GM19099 (cell line): ENCODE measurements around the gene SNX30.

ENCODE experiments used
- POLR2A ChIP-seq: IDR thresholded peaks from 3 replicates; pipeline ENCODE4 v1.6.1; 2011; ENCODE audit warnings: low read depth; ENCODE audit not compliant: insufficient read length; ENCODE audit errors: extremely low read depth

The SNX30 gene

DNA sequence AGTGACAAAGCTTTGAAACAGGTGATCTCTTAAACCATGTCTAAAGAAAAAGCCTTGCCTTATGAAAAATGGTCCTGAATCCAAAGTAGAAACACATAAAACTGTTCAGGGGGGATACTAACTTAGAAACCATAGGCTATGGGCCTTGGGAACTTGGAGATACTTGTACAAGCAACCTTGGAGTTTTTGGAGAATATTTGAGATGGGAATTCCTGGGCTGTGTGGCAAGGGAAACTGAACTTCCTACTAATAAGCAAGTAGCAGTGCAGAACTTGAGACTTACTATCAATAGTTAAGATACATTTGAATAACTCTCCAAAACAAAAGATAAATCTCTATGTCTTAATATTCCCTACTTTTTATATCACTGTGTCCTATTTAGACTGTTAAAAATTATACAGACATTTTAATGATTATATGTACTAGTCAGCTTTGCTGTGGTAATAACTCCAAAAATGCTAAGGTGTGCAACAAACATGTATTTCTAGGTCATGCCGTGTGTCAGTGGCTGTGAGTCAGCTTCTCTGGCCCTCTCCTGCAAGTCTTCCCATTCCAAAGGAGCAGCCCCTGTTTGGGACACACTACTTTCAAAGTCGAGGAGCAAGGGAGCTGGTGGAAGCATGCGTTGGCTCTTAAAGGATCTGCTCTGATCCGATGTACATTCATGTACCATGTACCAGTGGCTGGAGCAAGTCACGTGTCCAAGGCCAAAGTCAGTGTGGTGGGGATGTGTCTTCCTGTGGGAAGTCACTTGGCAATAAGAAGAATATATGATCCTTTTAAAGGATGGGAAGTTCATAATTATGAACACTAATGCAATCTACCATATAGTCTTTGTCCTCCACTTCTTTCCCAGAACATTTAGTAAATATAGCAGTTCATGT is 39.6 kb downstream of the SNX30 start:
- no peak for TF ChIP-seq POLR2A

DNA sequence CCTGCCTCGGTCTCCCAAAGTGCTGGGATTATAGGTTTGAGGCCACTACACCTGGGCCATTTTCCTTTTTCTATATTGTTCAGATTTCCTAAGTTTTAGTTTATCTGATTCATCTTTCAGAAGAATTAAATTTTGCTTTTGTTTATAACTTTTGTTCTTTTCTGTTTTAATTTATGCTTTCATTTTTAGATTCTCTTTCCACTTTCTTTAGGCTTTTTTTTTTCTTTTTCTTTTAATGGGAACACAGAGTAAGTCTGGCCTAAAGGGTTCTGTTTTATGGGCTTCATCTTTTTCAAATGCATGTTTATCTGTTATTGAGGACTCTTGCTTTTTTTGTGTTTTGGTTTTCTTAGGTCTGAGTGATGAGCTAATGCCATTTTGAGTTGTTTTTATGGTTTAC is 42.1 kb downstream of the SNX30 start:
- TF ChIP-seq POLR2A: no peak

DNA sequence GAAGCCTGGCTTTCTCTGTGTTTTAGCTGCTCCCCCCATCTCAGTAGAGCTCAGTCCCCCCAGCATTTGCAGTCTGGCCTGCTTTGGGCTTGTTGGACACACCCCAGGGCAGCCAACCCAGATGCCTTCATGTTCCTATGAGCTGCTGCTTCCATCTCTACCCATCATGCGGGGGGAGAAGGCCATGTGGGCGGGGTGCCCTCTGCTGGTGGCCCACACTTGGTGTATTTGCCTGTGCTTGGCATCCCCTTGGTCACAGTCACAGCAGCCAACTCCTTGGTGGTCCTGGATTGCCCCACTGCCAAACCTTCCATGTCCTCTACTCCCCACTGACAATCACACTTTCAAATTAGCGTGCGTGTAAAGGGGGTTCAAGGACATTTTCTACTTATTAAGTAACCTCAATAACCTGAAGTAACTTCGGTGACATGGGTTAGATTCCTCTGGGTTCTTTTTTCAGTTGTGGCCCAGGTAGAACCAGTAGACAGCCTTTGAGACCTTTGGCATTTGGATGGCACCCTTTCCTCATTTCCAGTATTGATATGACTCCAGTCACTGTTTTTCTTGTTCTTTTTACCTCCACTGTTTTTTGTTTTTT is 42.8 kb downstream of the SNX30 start:
- no peak for TF ChIP-seq POLR2A

DNA sequence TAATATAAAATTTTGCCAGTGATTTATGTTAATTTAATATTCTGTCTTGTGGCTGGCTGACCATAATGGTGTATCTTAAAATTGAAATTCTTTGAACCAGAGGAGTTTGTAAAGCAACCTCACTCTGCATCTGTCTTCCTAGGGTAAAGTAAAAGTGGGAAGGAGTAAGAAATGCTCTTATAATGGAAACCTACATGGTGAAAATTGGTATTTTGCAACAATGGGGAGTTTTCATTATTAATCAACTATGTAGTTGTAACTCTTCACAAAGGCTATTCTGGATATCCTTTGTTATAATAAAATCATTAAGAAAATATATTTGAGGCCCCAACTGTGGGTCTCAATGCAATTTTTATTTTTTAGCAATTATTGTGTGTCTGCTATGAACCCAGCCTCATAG is 44.2 kb downstream of the SNX30 start:
- TF ChIP-seq POLR2A: no peak

DNA sequence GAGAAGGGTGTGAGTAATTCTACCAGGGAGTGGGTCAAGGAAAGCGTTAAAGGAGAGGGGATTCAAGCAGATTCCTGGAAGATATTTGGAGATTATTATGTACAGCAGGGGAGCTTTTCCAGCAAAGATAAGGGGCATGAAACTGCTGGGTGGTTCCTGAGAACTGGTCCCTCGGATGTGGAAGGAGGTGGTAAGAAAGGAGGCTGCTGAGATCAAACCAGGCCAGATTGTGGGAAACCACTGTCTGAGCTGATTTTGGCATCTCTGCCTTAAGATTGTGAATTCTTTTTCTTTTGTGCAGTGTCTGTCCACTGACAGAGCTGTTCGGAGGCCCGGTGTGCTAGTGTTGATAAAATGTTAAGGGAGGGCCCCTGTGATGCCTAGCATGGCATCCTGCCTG is 45.4 kb downstream of the SNX30 start:
- TF ChIP-seq POLR2A: no peak

DNA sequence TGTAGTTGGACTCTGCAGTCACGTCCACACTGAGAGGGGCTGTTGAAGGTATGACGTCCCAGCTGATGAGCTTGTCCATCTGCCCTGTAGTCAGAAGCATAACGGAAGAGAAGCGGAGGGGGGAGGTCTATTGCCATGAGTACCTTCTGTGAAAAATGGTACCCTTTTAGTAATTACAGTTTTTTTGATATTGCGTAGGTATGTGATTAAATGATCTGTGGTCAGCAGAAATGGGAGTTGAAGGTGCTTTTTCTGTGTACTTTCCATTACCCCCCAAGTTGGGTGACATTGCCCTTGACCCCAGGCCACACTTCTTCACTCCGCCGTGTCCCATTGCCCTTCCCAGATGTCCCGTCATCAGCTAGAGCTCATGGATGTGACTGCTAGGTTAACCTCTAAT is 45.9 kb downstream of the SNX30 start:
- TF ChIP-seq POLR2A: no peak

DNA sequence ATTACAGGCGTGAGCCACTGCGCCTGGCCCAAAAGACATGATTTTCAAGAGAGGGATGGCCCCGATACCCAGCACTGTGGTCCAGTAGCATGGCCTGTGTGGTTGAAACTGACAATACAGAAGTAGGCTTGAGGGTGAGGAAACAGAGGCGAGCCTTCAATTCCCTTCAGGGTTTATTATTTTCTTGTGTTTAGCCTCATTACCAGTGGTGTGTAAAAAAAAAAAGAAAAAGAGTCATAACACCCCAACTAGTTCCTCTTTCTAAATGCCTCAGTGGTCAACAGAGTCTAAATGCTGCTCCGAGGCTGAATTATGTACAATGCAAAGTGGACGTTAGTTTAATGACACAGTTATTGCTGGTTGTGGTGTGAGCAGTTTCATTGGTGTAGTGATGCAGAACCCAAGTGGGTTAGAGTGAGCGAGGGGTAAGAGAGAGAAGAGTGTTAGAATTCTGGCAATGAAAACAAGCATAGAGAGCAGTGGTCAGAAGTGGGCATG is 58.8 kb downstream of the SNX30 start:
- TF ChIP-seq POLR2A: no peak

DNA sequence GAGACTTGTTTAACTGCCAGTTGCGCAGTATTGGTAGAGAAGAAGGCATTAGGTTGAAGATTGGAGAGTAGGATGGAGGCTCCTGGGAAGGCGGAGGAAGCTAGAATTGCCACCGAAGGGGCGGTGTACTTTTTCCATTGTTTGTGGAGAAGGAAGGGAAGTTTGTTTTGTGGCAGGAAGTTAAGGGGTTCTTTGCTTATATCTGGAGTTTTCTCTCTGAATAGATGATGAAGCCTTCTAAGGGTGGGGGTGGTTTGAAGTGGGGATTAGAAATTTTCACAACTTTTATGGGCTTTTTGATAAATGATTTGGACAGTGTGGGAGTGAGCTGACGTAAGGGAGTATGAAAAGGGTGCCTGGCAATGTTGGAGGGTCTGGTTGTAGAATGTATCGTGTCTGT is 59.3 kb downstream of the SNX30 start:
- TF ChIP-seq POLR2A: no peak

DNA sequence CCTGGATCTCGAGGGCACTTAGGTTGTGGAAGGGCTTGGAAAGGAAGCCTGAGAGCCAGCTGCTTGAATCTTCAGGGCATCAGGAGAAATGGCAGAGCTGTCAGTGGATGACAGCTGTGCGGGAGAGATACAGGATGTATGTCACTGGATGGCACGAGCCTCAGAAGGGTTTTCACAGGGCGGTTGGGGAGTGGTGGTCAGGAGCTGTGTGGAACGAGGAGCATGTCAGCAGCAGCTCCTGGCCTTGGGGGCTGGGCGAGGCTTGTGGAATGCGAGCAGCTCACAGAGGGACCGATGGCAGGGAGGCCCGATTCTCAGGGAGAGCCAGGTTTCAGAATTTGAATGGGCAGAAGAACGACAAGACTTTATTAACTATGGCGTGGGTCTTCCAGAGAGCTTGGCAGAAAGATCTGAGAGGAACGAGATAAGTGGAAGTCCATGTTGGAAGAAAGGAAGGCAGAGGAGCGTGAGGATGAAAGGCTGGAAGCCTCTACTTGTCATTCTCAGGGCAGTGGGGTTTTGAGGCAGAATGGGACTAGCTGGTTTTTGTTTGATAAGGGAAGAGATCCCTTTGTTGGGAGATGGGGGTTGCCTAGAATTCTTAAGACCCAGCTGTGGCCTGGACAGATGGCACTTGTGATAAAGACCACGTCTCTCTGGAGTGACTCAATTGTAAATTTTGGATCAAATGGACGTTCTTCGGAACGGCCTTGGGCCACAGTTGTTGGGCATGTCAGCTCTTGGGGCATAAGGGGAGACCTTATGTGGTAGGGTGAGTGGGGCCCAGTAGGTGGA is 60.3 kb downstream of the SNX30 start:
- no peak for TF ChIP-seq POLR2A

DNA sequence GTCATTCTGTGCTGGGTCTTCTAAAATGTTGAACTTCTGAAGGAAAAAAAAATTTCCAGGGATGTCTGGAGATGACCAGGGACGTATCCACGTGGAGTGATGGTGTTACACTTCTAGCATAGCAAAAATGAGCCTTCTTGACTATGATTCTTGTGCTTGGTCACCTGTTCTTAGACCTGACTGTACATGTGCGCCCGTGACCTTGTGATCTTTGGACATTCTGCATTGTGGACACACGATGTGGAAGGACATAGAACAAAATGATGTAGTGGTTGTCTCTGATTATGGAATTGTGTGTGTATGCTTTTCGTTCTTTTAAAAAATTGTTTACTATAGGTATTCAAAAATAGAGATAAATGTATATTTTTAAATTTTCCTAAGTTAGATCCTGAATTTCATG is 61.0 kb downstream of the SNX30 start:
- TF ChIP-seq POLR2A: no peak

DNA sequence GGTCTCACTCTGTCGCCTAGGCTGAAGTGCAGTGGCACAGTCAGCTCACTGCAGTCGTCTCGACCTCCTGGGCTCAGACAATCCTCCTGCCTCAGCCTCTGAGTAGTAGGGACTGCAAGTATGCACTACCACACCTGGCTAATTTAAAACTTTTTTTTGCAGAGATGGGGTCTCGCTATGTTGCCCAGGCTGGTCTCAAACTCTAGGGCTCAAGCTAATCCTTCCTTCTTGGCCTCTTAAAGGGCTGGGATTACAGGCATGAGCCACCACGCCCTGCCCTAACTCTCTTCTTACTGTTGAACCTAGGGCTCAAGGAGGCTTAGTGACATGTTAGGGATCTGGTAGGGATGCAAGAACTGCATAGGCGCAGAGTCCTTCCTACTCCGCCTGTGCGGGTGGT is 65.3 kb downstream of the SNX30 start:
- no peak for TF ChIP-seq POLR2A

DNA sequence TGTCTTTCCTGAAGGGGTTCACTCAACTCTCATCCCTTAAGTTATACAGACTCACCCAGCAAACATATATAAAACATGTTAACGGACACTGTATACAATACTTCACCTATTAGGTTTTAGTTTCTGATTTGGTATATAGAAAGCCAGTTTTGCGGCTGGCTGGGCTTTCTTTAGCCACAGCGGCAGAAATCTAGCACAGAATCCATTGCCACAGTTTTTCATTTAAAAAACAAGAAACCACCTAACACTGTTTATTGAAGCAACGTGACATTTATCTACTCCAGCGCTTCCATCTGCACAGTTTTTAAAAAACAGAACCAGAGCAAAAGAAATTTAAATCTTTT is 67.3 kb downstream of the SNX30 start:
- no peak for TF ChIP-seq POLR2A

DNA sequence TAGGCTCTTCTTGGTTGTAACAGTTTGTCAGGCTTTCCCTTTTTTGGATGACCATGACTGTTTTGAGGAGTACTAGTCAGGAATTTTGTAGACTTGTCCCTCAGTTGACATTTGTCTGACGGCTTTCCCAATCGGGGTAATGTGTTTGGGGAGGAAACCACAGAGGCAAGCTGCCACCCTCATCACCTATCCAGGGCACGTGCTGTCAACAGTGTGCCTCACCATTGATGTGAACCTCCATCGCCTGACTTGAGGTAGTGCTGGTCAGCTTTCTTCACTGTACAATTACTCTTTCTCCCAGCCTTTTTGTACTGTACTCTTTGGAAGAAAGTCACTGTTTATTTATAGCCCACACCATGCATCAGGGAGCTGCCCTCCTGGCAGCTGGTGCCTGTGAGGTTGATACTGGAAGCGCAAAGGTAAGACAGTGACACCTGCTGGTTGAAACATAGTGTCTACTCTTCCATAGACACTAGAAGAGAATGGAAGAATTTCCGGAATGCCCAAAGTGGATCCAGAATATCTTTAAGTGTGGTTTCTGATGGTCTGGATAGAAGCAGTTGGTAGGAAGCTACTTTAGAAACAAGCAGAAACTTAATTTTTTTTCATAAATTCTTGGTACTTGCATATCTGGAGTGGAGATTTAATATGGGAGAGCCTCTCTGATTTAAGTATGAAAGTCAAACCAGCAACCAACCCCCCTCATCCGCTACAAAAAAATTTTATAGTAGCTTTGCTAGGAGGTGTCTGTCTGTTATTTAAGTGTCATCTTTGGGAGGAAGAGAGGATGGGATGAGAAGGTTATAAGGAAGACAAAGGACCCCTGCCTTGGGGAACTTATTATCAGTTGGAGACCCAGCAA is 69.3 kb downstream of the SNX30 start:
- TF ChIP-seq POLR2A: no peak

DNA sequence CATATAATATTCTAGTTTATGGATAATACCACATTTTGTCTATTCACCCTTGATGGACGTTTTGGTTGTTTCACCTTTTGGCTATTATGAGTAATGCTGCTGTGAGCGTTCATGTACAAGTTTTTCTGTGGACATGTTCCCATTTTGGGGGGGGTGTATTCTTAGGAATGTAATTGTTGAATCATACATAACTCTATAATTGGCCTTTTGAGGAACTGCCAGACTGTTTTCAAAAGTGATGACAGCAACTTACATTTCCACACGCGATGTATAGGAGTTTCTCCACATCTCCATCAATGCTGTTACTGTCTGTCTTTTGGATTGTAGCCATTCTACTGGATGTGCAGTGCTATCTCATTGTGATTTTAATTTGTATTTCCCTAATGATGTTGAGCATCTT is 70.3 kb downstream of the SNX30 start:
- TF ChIP-seq POLR2A: no peak

DNA sequence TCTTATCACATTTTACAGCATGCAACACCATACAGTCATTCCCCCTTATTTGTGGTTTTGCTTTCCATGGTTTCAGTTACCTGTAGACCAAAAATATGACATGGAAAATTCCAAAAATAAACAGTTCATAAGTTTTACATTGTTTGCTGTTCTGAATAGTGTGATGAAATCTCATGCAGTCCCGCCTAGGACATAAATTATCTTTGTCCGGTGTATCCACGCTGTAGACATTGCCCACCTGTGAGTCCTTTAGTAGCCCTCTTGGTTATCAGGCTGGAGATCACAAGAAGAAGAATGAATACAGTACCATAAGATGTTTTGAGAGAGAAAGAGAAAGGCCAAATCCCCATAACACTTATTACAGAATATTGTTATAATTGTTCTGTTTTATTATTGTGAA is 72.1 kb downstream of the SNX30 start:
- no peak for TF ChIP-seq POLR2A
